ENCODE results near the gene DBI. TPM values are rescaled to one million over a fixed set of nuclear protein-coding genes. Genes with fewer than 3 reads are reported as not detected.

The DBI gene
- total and polyA plus RNA-seq, 8 donors, result 20.6 to 200 (median 36.3) TPM

Other genes with a start within 250 kb of the DBI start
- under 1 TPM in 1 of 6 donors, not detected in 5; 0.09 TPM for gene C1QL2, start 208.2 kb upstream of the DBI start, total RNA-seq
- gene C1QL2, start 208.2 kb upstream of the DBI start, polyA plus RNA-seq, result under 1 TPM; 0.07 to 0.15 TPM
- gene STEAP3, start 143.1 kb upstream of the DBI start, total RNA-seq, result 10 to 100 TPM; 15.4 to 28.2 (median 20.9) TPM
- 1 to 10 TPM; 6.6 to 9.8 TPM for gene STEAP3, start 143.1 kb upstream of the DBI start, polyA plus RNA-seq
- gene C2orf76, start 143 bp upstream of the DBI start, total RNA-seq, result 1 to 10 TPM; 3.8 to 6.1 (median 5.1) TPM
- 10 to 100 TPM; 11.5 to 12.0 TPM for gene C2orf76, start 143 bp upstream of the DBI start, polyA plus RNA-seq
- gene TMEM37, start 64.9 kb downstream of the DBI start, total RNA-seq, result 10 to 100 TPM in 4 of 6 donors, 1 to 10 TPM in 2; 5.2 to 11.2 (median 10.2) TPM
- gene TMEM37, start 64.9 kb downstream of the DBI start, polyA plus RNA-seq, result 10 to 100 TPM; 10.3 to 25.3 TPM
- 10 to 100 TPM; 31.9 to 93.8 (median 69.0) TPM for gene SCTR, start 157.5 kb downstream of the DBI start, total RNA-seq
- gene SCTR, start 157.5 kb downstream of the DBI start, polyA plus RNA-seq, result 1,000 to 10,000 TPM; 1,078 to 1,263 TPM
- gene CFAP221, start 177.5 kb downstream of the DBI start, total RNA-seq, result 10 to 100 TPM; 10.1 to 24.3 (median 14.1) TPM
- gene CFAP221, start 177.5 kb downstream of the DBI start, polyA plus RNA-seq, result 10 to 100 TPM; 13.6 to 25.3 TPM